Memory B cell (primary cell): Measurements from ENCODE around the gene FTCDNL1.

ENCODE experiments used
- ATAC-seq: fragments of 150-1000 bp; cut with Tn5 transposase; 2 replicates; pipeline ENCODE4 v1.10.0; 2021; ENCODE audit warnings: low read depth, mild to moderate bottlenecking, moderate library complexity
- DNase-seq, 2 donors: peaks; one replicate each; pipeline ENCODE4 v3.0.0; 2022; ENCODE audit warnings: low spot score in 2 of 2
- H3K27ac Mint-ChIP-seq: one replicate; pipeline ENCODE4 v1.8.0; 2022; ENCODE audit warnings: mild to moderate bottlenecking, moderate library complexity, mixed read lengths
- H3K27me3 Mint-ChIP-seq: one replicate; pipeline ENCODE4 v1.8.0; 2022; ENCODE audit warnings: mixed read lengths
- H3K36me3 Mint-ChIP-seq: one replicate; pipeline ENCODE4 v1.8.0; 2022; ENCODE audit warnings: mild to moderate bottlenecking, mixed read lengths
- H3K4me1 Mint-ChIP-seq: one replicate; pipeline ENCODE4 v1.8.0; 2022; ENCODE audit warnings: mixed read lengths
- H3K4me3 Mint-ChIP-seq: one replicate; pipeline ENCODE4 v1.8.0; 2022; ENCODE audit warnings: mild to moderate bottlenecking, moderate library complexity, mixed read lengths
- H3K9me3 Mint-ChIP-seq: one replicate; pipeline ENCODE4 v1.8.0; 2022; ENCODE audit warnings: mixed read lengths

Gene FTCDNL1

DNA sequence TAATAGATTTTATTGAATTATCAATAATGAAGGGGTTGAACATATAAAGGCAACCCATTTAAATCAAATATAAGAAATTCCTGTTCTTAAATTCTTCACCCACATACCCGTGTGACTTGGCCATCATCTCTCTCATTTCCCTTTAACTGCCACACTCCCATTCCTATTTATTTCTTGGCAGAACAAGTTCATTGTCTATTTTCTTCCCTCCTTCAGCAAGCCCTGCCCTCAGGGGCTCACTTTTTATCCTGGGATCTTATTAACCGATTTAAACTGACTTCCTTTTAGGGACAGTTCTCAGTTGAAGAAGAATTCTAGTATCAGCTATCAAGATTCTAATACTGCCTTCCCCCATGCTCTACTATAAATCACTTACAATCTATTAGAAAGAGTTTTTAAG is 123.2 kb downstream of the FTCDNL1 start:
- no peak overlapping the region for H3K4me3 Mint-ChIP-seq
- H3K36me3 Mint-ChIP-seq: no peaks in the 10 kb centered on the region
- no peak overlapping the region for H3K27ac Mint-ChIP-seq
- H3K9me3 Mint-ChIP-seq: peaks cover under 1% of the 10 kb centered on the region
- no peak for ATAC-seq
- DNase-seq: no peak
- H3K4me1 Mint-ChIP-seq: no peaks in the 10 kb centered on the region
- peaks cover 19% of the 10 kb centered on the region for H3K27me3 Mint-ChIP-seq

DNA sequence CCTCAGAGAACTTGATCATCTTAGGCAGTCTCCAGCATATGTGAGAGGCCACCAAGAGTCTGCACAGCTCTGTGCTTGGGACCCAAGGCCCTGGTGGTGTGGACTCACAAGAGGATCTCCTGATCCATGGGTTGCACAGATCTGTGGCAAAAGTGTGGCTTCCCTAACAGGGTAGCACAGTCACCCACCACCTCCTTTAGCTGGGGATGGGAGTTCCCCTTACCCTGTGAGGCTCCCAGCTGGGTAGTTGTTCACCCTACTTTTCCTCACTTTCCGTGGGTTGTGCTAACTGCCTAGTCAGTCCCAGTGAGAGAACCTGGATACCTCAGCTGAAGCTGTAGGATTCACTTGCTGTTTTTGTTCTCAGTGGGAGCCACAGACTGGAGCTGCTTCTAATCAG is 123.7 kb downstream of the FTCDNL1 start:
- Mint-ChIP-seq H3K36me3 (no peaks in the 10 kb centered on the region), H3K4me3 (no peak overlapping the region), H3K9me3 (peaks cover 3% of the 10 kb centered on the region), H3K4me1 (no peaks in the 10 kb centered on the region), H3K27ac (no peak overlapping the region), H3K27me3 (peaks cover 22% of the 10 kb centered on the region)
- DNase-seq (no peak), ATAC-seq (no peak)

GRCh38 chr2:199718074-199718473 is 132.9 kb downstream of the FTCDNL1 start:
- H3K4me1 Mint-ChIP-seq: no peaks in the 10 kb centered on the region
- ATAC-seq (no peak), DNase-seq (no peak)
- H3K4me3 Mint-ChIP-seq: no peak overlapping the region
- no peak overlapping the region for H3K27ac Mint-ChIP-seq
- H3K27me3 Mint-ChIP-seq: peaks cover 3% of the 10 kb centered on the region
- no peaks in the 10 kb centered on the region for H3K36me3 Mint-ChIP-seq
- H3K9me3 Mint-ChIP-seq: peaks cover 4% of the 10 kb centered on the region

GRCh38 chr2:199717587-199717907 is 133.4 kb downstream of the FTCDNL1 start:
- no peak overlapping the region for H3K27ac Mint-ChIP-seq
- no peaks in the 10 kb centered on the region for H3K36me3 Mint-ChIP-seq
- H3K4me1 Mint-ChIP-seq: no peaks in the 10 kb centered on the region
- peaks cover 2% of the 10 kb centered on the region for H3K9me3 Mint-ChIP-seq
- DNase-seq: no peak
- H3K27me3 Mint-ChIP-seq: peaks cover 2% of the 10 kb centered on the region
- no peak for ATAC-seq
- no peak overlapping the region for H3K4me3 Mint-ChIP-seq

GRCh38 chr2:199716807-199717586 is 134.0 kb downstream of the FTCDNL1 start:
- DNase-seq: no peak
- Mint-ChIP-seq H3K4me3 (no peak overlapping the region), H3K27ac (no peak overlapping the region), H3K4me1 (no peaks in the 10 kb centered on the region), H3K27me3 (peaks cover 3% of the 10 kb centered on the region), H3K36me3 (no peaks in the 10 kb centered on the region), H3K9me3 (no peaks in the 10 kb centered on the region)
- no peak for ATAC-seq

- H3K27ac Mint-ChIP-seq: no peak overlapping the region
- no peak overlapping the region for H3K4me3 Mint-ChIP-seq
- no peaks in the 10 kb centered on the region for H3K36me3 Mint-ChIP-seq
- H3K9me3 Mint-ChIP-seq: no peaks in the 10 kb centered on the region
- H3K4me1 Mint-ChIP-seq: no peaks in the 10 kb centered on the region
- no peak for DNase-seq
- H3K27me3 Mint-ChIP-seq: peaks cover 4% of the 10 kb centered on the region
- no peak for ATAC-seq
These were observed 137.2 kb downstream of the FTCDNL1 start for GRCh38 chr2:199713746-199714145.

GRCh38 chr2:199710551-199710950 is 140.4 kb downstream of the FTCDNL1 start:
- H3K27ac Mint-ChIP-seq: no peak overlapping the region
- peaks cover 4% of the 10 kb centered on the region for H3K9me3 Mint-ChIP-seq
- H3K27me3 Mint-ChIP-seq: peaks cover 4% of the 10 kb centered on the region
- H3K4me1 Mint-ChIP-seq: no peaks in the 10 kb centered on the region
- DNase-seq (no peak), ATAC-seq (no peak)
- H3K36me3 Mint-ChIP-seq: no peaks in the 10 kb centered on the region
- no peak overlapping the region for H3K4me3 Mint-ChIP-seq
